HepG2 (cell line): Measurements from ENCODE around the gene ASPHD1. TPM values are rescaled to one million over a fixed set of nuclear protein-coding genes. Genes with fewer than 3 reads are reported as not detected.

Experiments
- CTCF ChIP-seq: sonication (generic); formaldehyde crosslinking; IDR thresholded peaks from 2 replicates; pipeline ENCODE4 v1.5.0; 2020; ENCODE audit warnings: mild to moderate bottlenecking, missing genetic modification reagents, moderate library complexity
- E2F1 ChIP-seq: sonication (generic); formaldehyde crosslinking; IDR thresholded peaks from 2 replicates; pipeline ENCODE4 v1.5.0; 2020; ENCODE audit warnings: missing genetic modification reagents
- FOSL2 ChIP-seq: sonication (generic); formaldehyde crosslinking; IDR thresholded peaks from 2 replicates; pipeline ENCODE4 v1.4.0; 2020; ENCODE audit warnings: missing genetic modification reagents
- HMGXB3 ChIP-seq: sonication (generic); formaldehyde crosslinking; IDR thresholded peaks from 2 replicates; pipeline ENCODE4 v1.4.0; 2020; ENCODE audit warnings: missing genetic modification reagents, borderline replicate concordance
- KDM5B ChIP-seq: sonication (generic); formaldehyde crosslinking; IDR thresholded peaks from 2 replicates; pipeline ENCODE4 v1.4.0; 2020; ENCODE audit warnings: missing genetic modification reagents, mild to moderate bottlenecking, borderline replicate concordance
- MED8 ChIP-seq: sonication (generic); formaldehyde crosslinking; IDR thresholded peaks from 2 replicates; pipeline ENCODE4 v1.8.1; 2023; ENCODE audit warnings: mild to moderate bottlenecking, missing genetic modification reagents; ENCODE audit not compliant: insufficient replicate concordance
- NFATC3 ChIP-seq: sonication (generic); formaldehyde crosslinking; IDR thresholded peaks from 2 replicates; pipeline ENCODE4 v1.5.1; 2020; ENCODE audit warnings: mild to moderate bottlenecking, missing genetic modification reagents
- NFKB2 ChIP-seq: sonication (generic); formaldehyde crosslinking; IDR thresholded peaks from 2 replicates; pipeline ENCODE4 v1.4.0; 2020; ENCODE audit warnings: missing genetic modification reagents, borderline replicate concordance
- STAG1 ChIP-seq: sonication (generic); formaldehyde crosslinking; IDR thresholded peaks from 2 replicates; pipeline ENCODE4 v1.4.0; 2020; ENCODE audit warnings: missing genetic modification reagents
- TBL1XR1 ChIP-seq: fragments of 150-350 bp; IDR thresholded peaks from 2 replicates; pipeline ENCODE4 v1.6.1; 2014; ENCODE audit warnings: borderline replicate concordance, low read length; ENCODE audit not compliant: partially characterized antibody
- TEAD2 ChIP-seq: sonication (generic); formaldehyde crosslinking; IDR thresholded peaks from 2 replicates; pipeline ENCODE4 v1.9.0; 2021; ENCODE audit warnings: missing genetic modification reagents
- ZSCAN21 ChIP-seq: sonication (generic); formaldehyde crosslinking; IDR thresholded peaks from 2 replicates; pipeline ENCODE4 v1.8.0; 2022; ENCODE audit warnings: mild to moderate bottlenecking, missing genetic modification reagents, moderate library complexity, borderline replicate concordance
- polyA plus RNA-seq, 8 experiments: library from polyadenylated mRNA; depleted of rRNA in 3 of 8; stranded (reverse) in 7 of 8; unstranded in 1 of 8; fragments of >200 nt; fragmentation: Illumina TruSeq in 4 of 8; extraction: Trizol in 4 of 8; gene quantifications; 2 replicates each; pipeline versions ENCODE4 v1.2.1 to v1.2.3, GENCODE V29; 2011 to 2016; ENCODE audit warnings: low read depth in 4 of 8, missing spikeins in 1 of 8, mixed read lengths in 1 of 8; ENCODE audit not compliant: insufficient read depth in 1 of 8
- total RNA-seq, 5 experiments: library from RNA; depleted of rRNA; stranded (reverse); fragments of >200 nt; fragmentation: Illumina TruSeq; extraction: Trizol; gene quantifications; 2 replicates each; pipeline ENCODE4 v1.2.3, GENCODE V29; 2016; ENCODE audit warnings: low read depth in 1 of 5

Gene ASPHD1
- total and polyA plus RNA-seq, 2 of the 13 experiments (the other 11 are each of a cell fraction or from before 2014, with no cell fraction given), result 13.1 to 19.7 TPM

- TF ChIP-seq FOSL2 (CRISPR knock-in tag) (0 out of 2 replicates have a peak, but pooled peaks have one; percentile 3), TEAD2 (CRISPR knock-in tag) (peak; percentile 49; the same call in 1 of the 2 replicates), STAG1 (CRISPR knock-in tag) (peak; percentile 59), ZSCAN21 (CRISPR knock-in tag) (no peak), MED8 (CRISPR knock-in tag) (peak; percentile 18), NFKB2 (peak; percentile 66; the same call in 1 of the 2 replicates), CTCF (CRISPR knock-in tag) (peak; percentile 62), E2F1 (CRISPR knock-in tag) (no peak), HMGXB3 (CRISPR knock-in tag) (0 out of 2 replicates have a peak, but pooled peaks have one; percentile 30), NFATC3 (no peak), KDM5B (CRISPR knock-in tag) (peak; percentile 70; the same call in 1 of the 2 replicates), TBL1XR1 (no peak)
These were observed 37.9 kb upstream of the ASPHD1 start (continued) for GRCh38 chr16:29862383-29862883.
